A673 (cell line): ENCODE results near the gene SPATA13. TPM values are rescaled to one million over a fixed set of nuclear protein-coding genes. Genes with fewer than 3 reads are reported as not detected.
A peak's percentile ranks its signal among the peaks of the same experiment; 100 is the strongest.
"Not testable (repeated sequence)": the region's sequence is repeated elsewhere in the genome, so short reads cannot be mapped to it uniquely, and the experiment has no call there.

Source experiments
- BruUV-seq: library from RNA; stranded (reverse); fragments of 400-500 nt; replicated peaks from 2 replicates; lab custom pipeline; 2021; lab: Mats Ljungman, UMichigan
- CTCF ChIA-PET: fragments of 300-600 bp; sonication (Branson Sonifier 250); formaldehyde crosslinking; loops from one replicate; lab custom pipeline; 2022; ENCODE audit warnings: antibody characterized with exemption; lab: Charles Lee
- POLR2A ChIA-PET: fragments of 300-600 bp; sonication (Branson Sonifier 250); formaldehyde crosslinking; loops from one replicate; lab custom pipeline; 2022; ENCODE audit warnings: antibody characterized with exemption; ENCODE audit not compliant: low non-redundant PET; lab: Charles Lee
- DNase-seq: peaks from one replicate; pipeline ENCODE4 v3.0.0-alpha.2; 2015; ENCODE audit warnings: low spot score
- H3K27ac ChIP-seq: fragments of 200-600 bp; sonication (generic); 2 replicates; pipeline ENCODE4 v1.5.1; 2016; ENCODE audit warnings: mixed run types, low read depth, mild to moderate bottlenecking, mixed read lengths, antibody characterized with exemption, low read length; ENCODE audit not compliant: poor library complexity, severe bottlenecking
- H3K27me3 ChIP-seq: fragments of 200-600 bp; sonication (generic); replicated peaks from 2 replicates; pipeline ENCODE4 v1.6.1; 2017; ENCODE audit warnings: mixed run types, low read depth, mild to moderate bottlenecking, mixed read lengths, antibody characterized with exemption, low read length; ENCODE audit not compliant: insufficient read depth, poor library complexity
- H3K36me3 ChIP-seq: fragments of 200-600 bp; sonication (generic); 2 replicates; pipeline ENCODE4 v1.6.1; 2016; ENCODE audit warnings: mixed run types, mild to moderate bottlenecking, mixed read lengths, antibody characterized with exemption, low read length; ENCODE audit not compliant: insufficient read depth, poor library complexity, severe bottlenecking
- H3K4me1 ChIP-seq: fragments of 200-600 bp; sonication (generic); 2 replicates; pipeline ENCODE4 v1.6.1; 2017; ENCODE audit warnings: mixed run types, mild to moderate bottlenecking, mixed read lengths, antibody characterized with exemption, low read length; ENCODE audit not compliant: insufficient read depth, poor library complexity, severe bottlenecking
- H3K4me3 ChIP-seq: fragments of 200-600 bp; sonication (generic); 2 replicates; pipeline ENCODE4 v1.5.1; 2016; ENCODE audit warnings: low read depth, mixed run types, mild to moderate bottlenecking, mixed read lengths, low read length; ENCODE audit not compliant: poor library complexity, severe bottlenecking
- H3K9me3 ChIP-seq: fragments of 200-600 bp; sonication (generic); 2 replicates; pipeline ENCODE4 v1.6.1; 2016; ENCODE audit warnings: mixed run types, low read depth, mild to moderate bottlenecking, mixed read lengths, antibody characterized with exemption, low read length; ENCODE audit not compliant: poor library complexity, severe bottlenecking
- EZH2 ChIP-seq: fragments of 200-600 bp; sonication (generic); IDR thresholded peaks from 2 replicates; pipeline ENCODE4 v1.6.1; 2017; ENCODE audit warnings: borderline replicate concordance, low read depth, mild to moderate bottlenecking, mixed read lengths, antibody characterized with exemption, low read length; ENCODE audit not compliant: poor library complexity, severe bottlenecking
- intact Hi-C: fragments of 100-400 bp; cut with micrococcal nuclease; formaldehyde crosslinking; loops from one replicate; pipeline ENCODE4 v1.10.0; 2022; ENCODE audit not compliant: unreplicated experiment
- total RNA-seq: library from RNA; stranded (reverse); gene quantifications from 2 replicates; pipeline ENCODE4 v1.2.3, GENCODE V29; 2021
- TF ChIP-seq, protein P1 (sequence below): fragments of 300-800, 200-600 bp; sonication (generic); conservative IDR thresholded peaks from 2 replicates; pipeline ENCODE4 v1.5.1; 2017; ENCODE audit warnings: low read depth, mild to moderate bottlenecking, antibody characterized with exemption, low read length, moderate library complexity, mixed read lengths

SPATA13 gene
- total RNA-seq, 1 experiment from 2014 or later, result 58.2 TPM

DNA sequence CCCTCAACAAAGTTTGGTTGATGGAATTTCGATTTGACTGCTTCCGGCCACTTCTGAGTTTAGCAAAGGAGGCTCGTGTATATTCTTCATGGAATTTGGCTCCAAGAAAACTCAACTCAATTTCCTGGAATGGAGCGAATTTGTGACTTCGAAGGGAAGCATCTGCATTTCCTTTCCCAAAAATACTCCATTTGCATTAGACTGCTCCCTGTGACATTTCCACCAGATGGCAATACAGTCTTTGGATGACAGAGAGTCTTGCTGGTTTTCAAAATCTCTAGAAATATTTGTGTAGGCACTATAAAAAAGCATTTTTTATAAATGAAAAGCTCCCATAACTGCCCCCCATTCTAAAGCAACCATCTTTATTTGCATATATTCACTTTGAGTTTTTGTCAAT is 152.9 kb downstream of the SPATA13 start:
- H3K27me3 ChIP-seq, result no peaks in the 10 kb centered on the region
- H3K4me1 ChIP-seq, result no peaks in the 10 kb centered on the region
- no peak overlapping the region for H3K27ac ChIP-seq
- no peak overlapping the region for H3K4me3 ChIP-seq
- no peak for DNase-seq
- ChIA-PET CTCF (no interaction called here), POLR2A (no interaction called here)
- no peaks in the 10 kb centered on the region for H3K9me3 ChIP-seq
- BruUV-seq, result no TSS peak
- intact Hi-C loops, result no loop called here
- H3K36me3 ChIP-seq, result no peaks in the 10 kb centered on the region
- TF ChIP-seq EZH2, result no peak
- TF ChIP-seq, protein P1, sequence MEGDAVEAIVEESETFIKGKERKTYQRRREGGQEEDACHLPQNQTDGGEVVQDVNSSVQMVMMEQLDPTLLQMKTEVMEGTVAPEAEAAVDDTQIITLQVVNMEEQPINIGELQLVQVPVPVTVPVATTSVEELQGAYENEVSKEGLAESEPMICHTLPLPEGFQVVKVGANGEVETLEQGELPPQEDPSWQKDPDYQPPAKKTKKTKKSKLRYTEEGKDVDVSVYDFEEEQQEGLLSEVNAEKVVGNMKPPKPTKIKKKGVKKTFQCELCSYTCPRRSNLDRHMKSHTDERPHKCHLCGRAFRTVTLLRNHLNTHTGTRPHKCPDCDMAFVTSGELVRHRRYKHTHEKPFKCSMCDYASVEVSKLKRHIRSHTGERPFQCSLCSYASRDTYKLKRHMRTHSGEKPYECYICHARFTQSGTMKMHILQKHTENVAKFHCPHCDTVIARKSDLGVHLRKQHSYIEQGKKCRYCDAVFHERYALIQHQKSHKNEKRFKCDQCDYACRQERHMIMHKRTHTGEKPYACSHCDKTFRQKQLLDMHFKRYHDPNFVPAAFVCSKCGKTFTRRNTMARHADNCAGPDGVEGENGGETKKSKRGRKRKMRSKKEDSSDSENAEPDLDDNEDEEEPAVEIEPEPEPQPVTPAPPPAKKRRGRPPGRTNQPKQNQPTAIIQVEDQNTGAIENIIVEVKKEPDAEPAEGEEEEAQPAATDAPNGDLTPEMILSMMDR, result peak; percentile 45

DNA sequence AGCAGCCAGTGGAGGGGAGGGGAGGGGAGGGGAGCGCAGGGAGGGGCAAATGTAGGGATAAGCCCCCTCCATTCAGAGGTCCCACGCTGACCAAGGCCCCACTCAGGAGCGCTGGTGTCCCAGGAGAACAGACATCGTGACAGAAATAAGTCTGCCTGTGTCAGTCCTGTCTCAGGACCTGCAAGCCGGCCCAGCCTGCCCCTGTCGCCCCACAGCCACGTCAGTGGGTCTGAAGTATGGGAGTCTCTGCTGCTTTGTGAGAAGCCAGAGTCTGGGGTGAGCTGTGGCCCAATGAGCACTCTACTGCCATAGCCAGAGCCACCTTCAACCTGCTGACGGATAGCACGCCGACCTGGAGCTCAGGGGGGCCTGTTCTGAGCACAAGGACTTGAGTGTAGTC is 157.3 kb downstream of the SPATA13 start:
- BruUV-seq, H3K27ac ChIP-seq, H3K4me1 ChIP-seq, intact Hi-C loops, H3K36me3 ChIP-seq, H3K27me3 ChIP-seq, POLR2A ChIA-PET, DNase-seq, CTCF ChIA-PET, H3K4me3 ChIP-seq, H3K9me3 ChIP-seq: not testable (repeated sequence)

DNA sequence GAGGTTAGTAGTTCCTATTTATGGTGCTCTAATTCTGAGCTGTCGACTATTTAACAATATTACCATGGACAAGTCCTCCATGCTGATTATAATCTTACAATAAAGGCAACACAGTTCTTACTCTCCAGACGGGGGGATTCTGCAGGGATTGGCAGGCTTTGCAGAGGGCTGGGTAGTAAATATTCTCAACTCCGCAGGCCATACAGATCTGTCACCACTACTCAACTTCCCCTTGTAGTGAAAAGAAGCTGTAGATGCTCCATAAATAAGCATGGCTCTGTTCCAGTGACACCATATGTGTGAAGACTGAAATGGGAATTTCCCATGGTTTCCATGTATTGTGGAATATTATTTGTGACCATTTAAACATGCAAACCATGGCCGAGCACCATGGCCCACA is 158.4 kb downstream of the SPATA13 start:
- POLR2A ChIA-PET, result not testable (repeated sequence)

DNA sequence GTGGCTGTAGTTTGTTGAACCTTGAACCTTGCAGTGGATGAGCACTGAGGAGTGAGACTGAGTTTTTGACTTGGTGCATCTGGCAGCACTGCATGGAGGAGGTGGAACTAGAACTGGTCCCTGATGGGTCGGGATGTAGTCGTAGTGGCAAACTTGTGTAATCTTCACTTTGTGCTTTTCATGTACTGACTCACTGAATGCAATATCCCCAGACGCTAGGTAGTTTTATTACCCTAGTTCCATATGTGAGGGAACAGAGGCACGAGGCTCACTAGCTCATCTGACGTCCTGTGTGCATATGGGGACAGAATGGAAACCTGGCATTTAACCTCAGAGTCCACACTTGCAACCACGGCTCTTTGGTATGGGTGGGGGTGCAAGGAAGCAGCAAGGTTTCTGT is 159.1 kb downstream of the SPATA13 start:
- CTCF ChIA-PET, H3K4me3 ChIP-seq, H3K27ac ChIP-seq, H3K4me1 ChIP-seq, POLR2A ChIA-PET, DNase-seq, H3K36me3 ChIP-seq, intact Hi-C loops, H3K9me3 ChIP-seq, H3K27me3 ChIP-seq, BruUV-seq: not testable (repeated sequence)

More for the DNA sequence above, 158.4 kb downstream of the SPATA13 start:
- H3K27ac ChIP-seq, H3K4me3 ChIP-seq, CTCF ChIA-PET, BruUV-seq, H3K27me3 ChIP-seq, H3K36me3 ChIP-seq, DNase-seq, intact Hi-C loops, H3K9me3 ChIP-seq, H3K4me1 ChIP-seq: not testable (repeated sequence)

DNA sequence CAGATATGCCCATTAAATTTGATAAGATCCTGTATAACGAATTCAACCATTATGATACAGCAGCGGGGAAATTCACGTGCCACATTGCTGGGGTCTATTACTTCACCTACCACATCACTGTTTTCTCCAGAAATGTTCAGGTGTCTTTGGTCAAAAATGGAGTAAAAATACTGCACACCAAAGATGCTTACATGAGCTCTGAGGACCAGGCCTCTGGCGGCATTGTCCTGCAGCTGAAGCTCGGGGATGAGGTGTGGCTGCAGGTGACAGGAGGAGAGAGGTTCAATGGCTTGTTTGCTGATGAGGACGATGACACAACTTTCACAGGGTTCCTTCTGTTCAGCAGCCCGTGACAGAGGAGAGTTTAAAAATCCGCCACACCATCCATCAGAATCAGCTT is 160.9 kb downstream of the SPATA13 start:
- H3K4me1 ChIP-seq, H3K36me3 ChIP-seq, H3K27me3 ChIP-seq, CTCF ChIA-PET, POLR2A ChIA-PET, DNase-seq, H3K27ac ChIP-seq, BruUV-seq, H3K9me3 ChIP-seq, H3K4me3 ChIP-seq, intact Hi-C loops: not testable (repeated sequence)
